SK-N-SH treated with all-trans-retinoic acid at 6 μM for 48 hours (cell line): ENCODE measurements around the gene KLF12.

Experiments used
- ARNTL ChIP-seq: fragments of 450-650 bp; formaldehyde crosslinking; IDR thresholded peaks from 2 replicates; pipeline ENCODE4 v1.5.0; 2020; ENCODE audit warnings: low read depth, mild to moderate bottlenecking, moderate library complexity, borderline replicate concordance
- CREB5 ChIP-seq: fragments of 250-450 bp; sonication (Bioruptor Pico); IDR thresholded peaks from 2 replicates; pipeline ENCODE4 v1.5.1; 2020; ENCODE audit warnings: low read depth, mild to moderate bottlenecking, moderate library complexity
- GLIS3 ChIP-seq: fragments of 250-450 bp; sonication (Bioruptor Pico); IDR thresholded peaks from 2 replicates; pipeline ENCODE4 v1.5.0; 2020; ENCODE audit warnings: mild to moderate bottlenecking, moderate library complexity
- OSR1 ChIP-seq: fragments of 250-450 bp; sonication (Bioruptor Pico); IDR thresholded peaks from 2 replicates; pipeline ENCODE4 v1.8.0; 2022; ENCODE audit warnings: moderate library complexity, mild to moderate bottlenecking, inconsistent platforms
- RARB ChIP-seq: fragments of 250-450 bp; sonication (Bioruptor Pico); IDR thresholded peaks from 2 replicates; pipeline ENCODE4 v1.8.0; 2021; ENCODE audit warnings: mild to moderate bottlenecking, moderate library complexity
- SNAI2 ChIP-seq: fragments of 250-450 bp; sonication (Bioruptor Pico); IDR thresholded peaks from 2 replicates; pipeline ENCODE4 v1.5.0; 2020; ENCODE audit warnings: mild to moderate bottlenecking, moderate library complexity
- ZFP3 ChIP-seq: fragments of 250-450 bp; sonication (Bioruptor Pico); IDR thresholded peaks from 2 replicates; pipeline ENCODE4 v1.5.0; 2020; ENCODE audit warnings: mild to moderate bottlenecking, moderate library complexity
- ZFP30 ChIP-seq: fragments of 450-650 bp; formaldehyde crosslinking; IDR thresholded peaks from 2 replicates; pipeline ENCODE4 v1.5.0; 2022; ENCODE audit warnings: mild to moderate bottlenecking, moderate library complexity
- ZNF8 ChIP-seq: fragments of 450-650 bp; formaldehyde crosslinking; IDR thresholded peaks from 2 replicates; pipeline ENCODE4 v1.5.0; 2020; ENCODE audit warnings: mild to moderate bottlenecking, moderate library complexity
- TF ChIP-seq, protein P1 (sequence below): fragments of 250-450 bp; sonication (Bioruptor Pico); IDR thresholded peaks from 2 replicates; pipeline ENCODE4 v1.8.0; 2020; ENCODE audit warnings: mild to moderate bottlenecking, moderate library complexity, borderline replicate concordance

GRCh38 chr13:74103970-74104555 is 30.1 kb downstream of the KLF12 start:
- TF ChIP-seq ZFP30 (CRISPR knock-in tag) (no peak), RARB (no peak), ZNF8 (CRISPR knock-in tag) (no peak), SNAI2 (CRISPR knock-in tag) (no peak), ARNTL (no peak), GLIS3 (CRISPR knock-in tag) (no peak), OSR1 (CRISPR knock-in tag) (no peak), ZFP3 (CRISPR knock-in tag) (no peak), CREB5 (no peak)
- TF ChIP-seq, protein P1, sequence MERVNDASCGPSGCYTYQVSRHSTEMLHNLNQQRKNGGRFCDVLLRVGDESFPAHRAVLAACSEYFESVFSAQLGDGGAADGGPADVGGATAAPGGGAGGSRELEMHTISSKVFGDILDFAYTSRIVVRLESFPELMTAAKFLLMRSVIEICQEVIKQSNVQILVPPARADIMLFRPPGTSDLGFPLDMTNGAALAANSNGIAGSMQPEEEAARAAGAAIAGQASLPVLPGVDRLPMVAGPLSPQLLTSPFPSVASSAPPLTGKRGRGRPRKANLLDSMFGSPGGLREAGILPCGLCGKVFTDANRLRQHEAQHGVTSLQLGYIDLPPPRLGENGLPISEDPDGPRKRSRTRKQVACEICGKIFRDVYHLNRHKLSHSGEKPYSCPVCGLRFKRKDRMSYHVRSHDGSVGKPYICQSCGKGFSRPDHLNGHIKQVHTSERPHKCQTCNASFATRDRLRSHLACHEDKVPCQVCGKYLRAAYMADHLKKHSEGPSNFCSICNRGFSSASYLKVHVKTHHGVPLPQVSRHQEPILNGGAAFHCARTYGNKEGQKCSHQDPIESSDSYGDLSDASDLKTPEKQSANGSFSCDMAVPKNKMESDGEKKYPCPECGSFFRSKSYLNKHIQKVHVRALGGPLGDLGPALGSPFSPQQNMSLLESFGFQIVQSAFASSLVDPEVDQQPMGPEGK, result no peak
